ENCODE data around the gene EHMT1.

DNA sequence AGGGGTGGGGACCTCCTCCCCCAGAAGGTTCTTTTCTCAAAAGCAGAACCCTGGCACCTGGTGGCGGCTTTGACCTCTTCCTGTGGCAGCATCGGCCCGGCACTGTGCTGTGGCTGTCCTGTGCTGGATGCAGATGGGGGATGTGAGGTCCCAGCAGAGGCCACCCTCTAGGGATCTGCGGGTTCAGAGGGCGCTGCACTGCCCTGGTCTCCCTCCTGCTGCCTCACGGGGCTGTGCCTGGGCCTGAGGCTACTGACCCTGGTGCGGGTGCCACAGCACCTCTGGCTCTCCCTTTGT is 182.2 kb downstream of the EHMT1 start:
- TF ChIP-seq, protein P1, sequence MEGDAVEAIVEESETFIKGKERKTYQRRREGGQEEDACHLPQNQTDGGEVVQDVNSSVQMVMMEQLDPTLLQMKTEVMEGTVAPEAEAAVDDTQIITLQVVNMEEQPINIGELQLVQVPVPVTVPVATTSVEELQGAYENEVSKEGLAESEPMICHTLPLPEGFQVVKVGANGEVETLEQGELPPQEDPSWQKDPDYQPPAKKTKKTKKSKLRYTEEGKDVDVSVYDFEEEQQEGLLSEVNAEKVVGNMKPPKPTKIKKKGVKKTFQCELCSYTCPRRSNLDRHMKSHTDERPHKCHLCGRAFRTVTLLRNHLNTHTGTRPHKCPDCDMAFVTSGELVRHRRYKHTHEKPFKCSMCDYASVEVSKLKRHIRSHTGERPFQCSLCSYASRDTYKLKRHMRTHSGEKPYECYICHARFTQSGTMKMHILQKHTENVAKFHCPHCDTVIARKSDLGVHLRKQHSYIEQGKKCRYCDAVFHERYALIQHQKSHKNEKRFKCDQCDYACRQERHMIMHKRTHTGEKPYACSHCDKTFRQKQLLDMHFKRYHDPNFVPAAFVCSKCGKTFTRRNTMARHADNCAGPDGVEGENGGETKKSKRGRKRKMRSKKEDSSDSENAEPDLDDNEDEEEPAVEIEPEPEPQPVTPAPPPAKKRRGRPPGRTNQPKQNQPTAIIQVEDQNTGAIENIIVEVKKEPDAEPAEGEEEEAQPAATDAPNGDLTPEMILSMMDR (IDR thresholded peaks at IDR 0.05 in 2 of 3, conservative IDR thresholded peaks at IDR 0.05 in 1 of 3; ENCODE audit: control insufficient read depth in 2 of 3, extremely low read depth in 1 of 3, insufficient read depth in 1 of 3, low read depth in 3 of 3, low read length in 3 of 3): no peak
- TF ChIP-seq EP300 (IDR thresholded peaks at IDR 0.05; ENCODE audit: borderline replicate concordance in 1 of 2, control insufficient read depth in 1 of 2, low read depth in 2 of 2, low read length in 2 of 2) (no peak), NFIC (IDR thresholded peaks at IDR 0.05; ENCODE audit: low read depth, low read length) (no peak), RCOR1 (conservative IDR thresholded peaks at IDR 0.05; ENCODE audit: low read depth, low read length) (no peak), NRF1 (conservative IDR thresholded peaks at IDR 0.05; ENCODE audit: low read depth, low read length) (no peak), CBFB (IDR thresholded peaks at IDR 0.05; ENCODE audit: low read depth) (no peak), SPI1 (IDR thresholded peaks at IDR 0.05; ENCODE audit: borderline replicate concordance, insufficient read depth, low read depth, low read length) (no peak), CHD1 (IDR thresholded peaks at IDR 0.05; ENCODE audit: low read depth, low read length) (no peak), ESRRA (IDR thresholded peaks at IDR 0.05; ENCODE audit: low read length) (no peak), RELA (IDR thresholded peaks at IDR 0.05; ENCODE audit: borderline replicate concordance, partially characterized antibody) (no peak), SIN3A (IDR thresholded peaks at IDR 0.05; ENCODE audit: low read depth, low read length) (no peak)
- TF ChIP-seq, protein P2, sequence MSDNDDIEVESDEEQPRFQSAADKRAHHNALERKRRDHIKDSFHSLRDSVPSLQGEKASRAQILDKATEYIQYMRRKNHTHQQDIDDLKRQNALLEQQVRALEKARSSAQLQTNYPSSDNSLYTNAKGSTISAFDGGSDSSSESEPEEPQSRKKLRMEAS (IDR thresholded peaks at IDR 0.05; ENCODE audit: low read depth, low read length): no peak
- TF ChIP-seq, protein P3, sequence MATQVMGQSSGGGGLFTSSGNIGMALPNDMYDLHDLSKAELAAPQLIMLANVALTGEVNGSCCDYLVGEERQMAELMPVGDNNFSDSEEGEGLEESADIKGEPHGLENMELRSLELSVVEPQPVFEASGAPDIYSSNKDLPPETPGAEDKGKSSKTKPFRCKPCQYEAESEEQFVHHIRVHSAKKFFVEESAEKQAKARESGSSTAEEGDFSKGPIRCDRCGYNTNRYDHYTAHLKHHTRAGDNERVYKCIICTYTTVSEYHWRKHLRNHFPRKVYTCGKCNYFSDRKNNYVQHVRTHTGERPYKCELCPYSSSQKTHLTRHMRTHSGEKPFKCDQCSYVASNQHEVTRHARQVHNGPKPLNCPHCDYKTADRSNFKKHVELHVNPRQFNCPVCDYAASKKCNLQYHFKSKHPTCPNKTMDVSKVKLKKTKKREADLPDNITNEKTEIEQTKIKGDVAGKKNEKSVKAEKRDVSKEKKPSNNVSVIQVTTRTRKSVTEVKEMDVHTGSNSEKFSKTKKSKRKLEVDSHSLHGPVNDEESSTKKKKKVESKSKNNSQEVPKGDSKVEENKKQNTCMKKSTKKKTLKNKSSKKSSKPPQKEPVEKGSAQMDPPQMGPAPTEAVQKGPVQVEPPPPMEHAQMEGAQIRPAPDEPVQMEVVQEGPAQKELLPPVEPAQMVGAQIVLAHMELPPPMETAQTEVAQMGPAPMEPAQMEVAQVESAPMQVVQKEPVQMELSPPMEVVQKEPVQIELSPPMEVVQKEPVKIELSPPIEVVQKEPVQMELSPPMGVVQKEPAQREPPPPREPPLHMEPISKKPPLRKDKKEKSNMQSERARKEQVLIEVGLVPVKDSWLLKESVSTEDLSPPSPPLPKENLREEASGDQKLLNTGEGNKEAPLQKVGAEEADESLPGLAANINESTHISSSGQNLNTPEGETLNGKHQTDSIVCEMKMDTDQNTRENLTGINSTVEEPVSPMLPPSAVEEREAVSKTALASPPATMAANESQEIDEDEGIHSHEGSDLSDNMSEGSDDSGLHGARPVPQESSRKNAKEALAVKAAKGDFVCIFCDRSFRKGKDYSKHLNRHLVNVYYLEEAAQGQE (IDR thresholded peaks at IDR 0.05; ENCODE audit: low read depth, low read length): no peak
- TF ChIP-seq, protein P4, sequence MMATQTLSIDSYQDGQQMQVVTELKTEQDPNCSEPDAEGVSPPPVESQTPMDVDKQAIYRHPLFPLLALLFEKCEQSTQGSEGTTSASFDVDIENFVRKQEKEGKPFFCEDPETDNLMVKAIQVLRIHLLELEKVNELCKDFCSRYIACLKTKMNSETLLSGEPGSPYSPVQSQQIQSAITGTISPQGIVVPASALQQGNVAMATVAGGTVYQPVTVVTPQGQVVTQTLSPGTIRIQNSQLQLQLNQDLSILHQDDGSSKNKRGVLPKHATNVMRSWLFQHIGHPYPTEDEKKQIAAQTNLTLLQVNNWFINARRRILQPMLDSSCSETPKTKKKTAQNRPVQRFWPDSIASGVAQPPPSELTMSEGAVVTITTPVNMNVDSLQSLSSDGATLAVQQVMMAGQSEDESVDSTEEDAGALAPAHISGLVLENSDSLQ (IDR thresholded peaks at IDR 0.05): no peak

Measured in GM12878 (cell line).